Endothelial cell of umbilical vein (primary cell): Measurements from ENCODE around the gene DENR.

Experiments
- CTCF ChIP-seq, 2 donors: IDR thresholded peaks; 1 replicate in 1 of 2; 2 replicates in 1 of 2; pipeline ENCODE4 v1.5.1; 2011; ENCODE audit warnings: low read length in 2 of 2, mild to moderate bottlenecking in 2 of 2, moderate library complexity in 2 of 2, control low read depth in 1 of 2, inconsistent platforms in 1 of 2, low read depth in 1 of 2; ENCODE audit not compliant: insufficient read depth in 1 of 2; ENCODE audit errors: extremely low read depth in 1 of 2
- EZH2 ChIP-seq: IDR thresholded peaks from 2 replicates; pipeline ENCODE4 v1.6.1; 2012; ENCODE audit warnings: borderline replicate concordance, low read depth, mild to moderate bottlenecking, moderate library complexity, low read length, inconsistent platforms; ENCODE audit not compliant: severe bottlenecking
- FOS ChIP-seq: IDR thresholded peaks from 2 replicates; pipeline ENCODE4 v1.6.1; 2011; ENCODE audit warnings: mild to moderate bottlenecking, low read length, moderate library complexity, borderline replicate concordance; ENCODE audit not compliant: insufficient read depth
- JUN ChIP-seq: IDR thresholded peaks from 2 replicates; pipeline ENCODE4 v1.6.1; 2011; ENCODE audit warnings: borderline replicate concordance, low read depth; ENCODE audit not compliant: insufficient read length, insufficient read depth
- MAX ChIP-seq: IDR thresholded peaks from 2 replicates; pipeline ENCODE4 v1.6.1; 2011; ENCODE audit not compliant: insufficient read depth, insufficient read length
- MYC ChIP-seq: IDR thresholded peaks from one replicate; pipeline ENCODE4 v1.6.1; 2011; ENCODE audit warnings: mild to moderate bottlenecking, low read depth, low read length
- POLR2A ChIP-seq: IDR thresholded peaks from 2 replicates; pipeline ENCODE4 v1.6.1; 2012; ENCODE audit warnings: low read depth, mild to moderate bottlenecking, control low read depth, low read length
- POLR2AphosphoS5 ChIP-seq: IDR thresholded peaks from 2 replicates; pipeline ENCODE4 v1.6.1; 2012; ENCODE audit warnings: low read depth, mild to moderate bottlenecking, control low read depth, low read length, moderate library complexity; ENCODE audit not compliant: insufficient read depth

GRCh38 chr12:122820138-122820537, 67.5 kb downstream of the DENR start:
- TF ChIP-seq JUN = no peak
- TF ChIP-seq CTCF (IDR thresholded peaks at IDR 0.05; ENCODE audit: extremely low read depth in 1 of 2, insufficient read depth in 1 of 2, low read depth in 1 of 2, low read length in 2 of 2) = no peak
- no peak for TF ChIP-seq POLR2AphosphoS5
- no peak for TF ChIP-seq EZH2
- TF ChIP-seq MYC = no peak
- TF ChIP-seq POLR2A = no peak
- TF ChIP-seq FOS = no peak
- no peak for TF ChIP-seq MAX
